ENCODE results near the gene DNAJB1. TPM values are rescaled to one million over a fixed set of nuclear protein-coding genes. Genes with fewer than 3 reads are reported as not detected.
A peak's percentile ranks its signal among the peaks of the same experiment; 100 is the strongest.

The DNAJB1 gene
- polyA plus RNA-seq, 1 experiment: 88.3 TPM

- CTCF ChIA-PET: interaction anchor here (0.5 to 2.0 kb wide), 10 partner anchors 9 to 336 kb away, joined by 3 to 22 read pairs (median 4); partner anchors contain the start of gene ASF1B
- POLR2A ChIA-PET: interaction anchor here (0.8 kb wide), 1 partner anchor 335 kb away, joined by 3 read pairs; no protein-coding TSS in a partner anchor
- H3K9me3 ChIP-seq (ENCODE audit: control insufficient read depth, insufficient read depth, low read length): peaks cover 2% of the 10 kb centered on the region; the same call in 1 of the 2 replicates
- no peak for DNase-seq (ENCODE audit: low read depth, low spot score)
- H3K27me3 ChIP-seq (ENCODE audit: control insufficient read depth, insufficient read depth, low read length): no peaks in the 10 kb centered on the region
- H3K27ac ChIP-seq (ENCODE audit: low read depth, low read length): no peak overlapping the region
- no peak overlapping the region for H3K4me3 ChIP-seq (ENCODE audit: low read depth, low read length)
- peak; percentile 80 for TF ChIP-seq CTCF (IDR thresholded peaks at IDR 0.05; ENCODE audit: low read depth, low read length)
These were observed 45.8 kb downstream of the DNAJB1 start for GRCh38 chr19:14472202-14472938.

- DNase-seq (ENCODE audit: low read depth, low spot score): no peak
- Histone ChIP-seq H3K4me3 (ENCODE audit: low read depth, low read length) (no peak overlapping the region), H3K27ac (ENCODE audit: low read depth, low read length) (no peak overlapping the region), H3K27me3 (ENCODE audit: control insufficient read depth, insufficient read depth, low read length) (no peaks in the 10 kb centered on the region), H3K9me3 (ENCODE audit: control insufficient read depth, insufficient read depth, low read length) (peaks cover 2% of the 10 kb centered on the region; the same call in 1 of the 2 replicates)
- POLR2A ChIA-PET: no interaction called here
- CTCF ChIA-PET: interaction anchor here (0.5 to 2.0 kb wide), 9 partner anchors 10 to 335 kb away, joined by 3 to 22 read pairs (median 4); partner anchors contain the start of gene ASF1B
- no peak for TF ChIP-seq CTCF (IDR thresholded peaks at IDR 0.05; ENCODE audit: low read depth, low read length)
These were observed 46.6 kb downstream of the DNAJB1 start for GRCh38 chr19:14471436-14472187.

GRCh38 chr19:14470031-14470876 is 47.9 kb downstream of the DNAJB1 start:
- DNase-seq (ENCODE audit: low read depth, low spot score): no peak
- Histone ChIP-seq H3K4me3 (ENCODE audit: low read depth, low read length) (no peak overlapping the region), H3K9me3 (ENCODE audit: control insufficient read depth, insufficient read depth, low read length) (peaks cover 2% of the 10 kb centered on the region; the same call in 1 of the 2 replicates), H3K27ac (ENCODE audit: low read depth, low read length) (no peak overlapping the region), H3K27me3 (ENCODE audit: control insufficient read depth, insufficient read depth, low read length) (no peaks in the 10 kb centered on the region)
- CTCF ChIA-PET: no interaction called here
- POLR2A ChIA-PET: no interaction called here
- TF ChIP-seq CTCF (IDR thresholded peaks at IDR 0.05; ENCODE audit: low read depth, low read length): no peak

- H3K27ac ChIP-seq (ENCODE audit: low read depth, low read length): no peak overlapping the region
- CTCF ChIA-PET: interaction anchor here (0.6 to 1.0 kb wide), 3 partner anchors 10 to 75 kb away, joined by 3 to 7 read pairs (median 3); no protein-coding TSS in a partner anchor
- H3K27me3 ChIP-seq (ENCODE audit: control insufficient read depth, insufficient read depth, low read length): no peaks in the 10 kb centered on the region
- TF ChIP-seq CTCF (IDR thresholded peaks at IDR 0.05; ENCODE audit: low read depth, low read length): no peak
- no peak overlapping the region for H3K4me3 ChIP-seq (ENCODE audit: low read depth, low read length)
- no peaks in the 10 kb centered on the region; the same call in 1 of the 2 replicates for H3K9me3 ChIP-seq (ENCODE audit: control insufficient read depth, insufficient read depth, low read length)
- DNase-seq (ENCODE audit: low read depth, low spot score): no peak
- POLR2A ChIA-PET: no interaction called here
These were observed 50.4 kb downstream of the DNAJB1 start for GRCh38 chr19:14467816-14468215.
